Nephron progenitor cell (in vitro differentiated cells): ENCODE measurements around the gene GDF10.

Experiments used
- DNase-seq: peaks from one replicate; pipeline ENCODE4 v3.0.0; 2021
- H3K27ac Mint-ChIP-seq: 2 replicates; pipeline ENCODE4 v1.8.0; 2021; ENCODE audit warnings: mild to moderate bottlenecking, moderate library complexity, mixed read lengths
- H3K27me3 Mint-ChIP-seq: 2 replicates; pipeline ENCODE4 v1.8.0; 2021; ENCODE audit warnings: mild to moderate bottlenecking, low read depth, mixed read lengths; ENCODE audit not compliant: poor library complexity
- H3K36me3 Mint-ChIP-seq: 2 replicates; pipeline ENCODE4 v1.8.0; 2021; ENCODE audit warnings: low read depth, mixed read lengths
- H3K4me1 Mint-ChIP-seq: 2 replicates; pipeline ENCODE4 v1.8.0; 2021; ENCODE audit warnings: mixed read lengths
- H3K4me3 Mint-ChIP-seq: 2 replicates; pipeline ENCODE4 v1.8.0; 2021; ENCODE audit warnings: mild to moderate bottlenecking, moderate library complexity, mixed read lengths
- H3K9me3 Mint-ChIP-seq: 2 replicates; pipeline ENCODE4 v1.8.0; 2021; ENCODE audit warnings: mild to moderate bottlenecking, moderate library complexity, mixed read lengths
- CTCF ChIP-seq: fragments of 200-600 bp; sonication (generic); IDR thresholded peaks from 2 replicates; pipeline ENCODE4 v1.5.0; 2021; ENCODE audit warnings: antibody characterized with exemption

GDF10 gene

GRCh38 chr10:47291682-47292081, 8.3 kb upstream of the GDF10 start:
- TF ChIP-seq CTCF = no peak
- Mint-ChIP-seq H3K9me3 (no peaks in the 10 kb centered on the region), H3K27me3 (peaks cover 54% of the 10 kb centered on the region), H3K27ac (no peak overlapping the region), H3K36me3 (no peaks in the 10 kb centered on the region), H3K4me3 (no peak overlapping the region), H3K4me1 (peaks cover 18% of the 10 kb centered on the region)
- no peak for DNase-seq

DNA sequence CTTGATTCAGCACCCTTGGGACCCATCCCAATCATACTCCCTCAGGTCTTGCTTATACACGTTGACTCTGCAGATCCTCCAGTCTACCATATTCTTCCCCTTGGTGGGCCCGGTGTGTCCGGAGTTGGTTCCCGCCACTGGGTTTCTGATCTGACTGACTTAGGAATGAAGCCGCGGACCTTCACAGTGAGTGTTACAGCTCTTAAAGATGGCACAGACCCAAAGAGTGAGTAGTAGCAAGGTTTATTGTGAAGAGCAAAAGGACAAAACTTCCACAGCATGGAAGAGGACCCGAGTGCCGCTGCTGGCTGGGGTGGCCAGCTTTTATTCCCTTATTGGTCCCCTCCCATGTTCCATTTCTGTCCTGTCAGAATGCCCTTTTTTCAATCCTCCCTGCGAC, 5.9 kb upstream of the GDF10 start:
- H3K9me3 Mint-ChIP-seq = no peaks in the 10 kb centered on the region
- H3K27ac Mint-ChIP-seq = no peak overlapping the region
- peaks cover 32% of the 10 kb centered on the region for H3K4me1 Mint-ChIP-seq
- peaks cover 64% of the 10 kb centered on the region for H3K27me3 Mint-ChIP-seq
- no peak for DNase-seq
- no peak for TF ChIP-seq CTCF
- no peaks in the 10 kb centered on the region for H3K36me3 Mint-ChIP-seq
- H3K4me3 Mint-ChIP-seq = no peak overlapping the region

DNA sequence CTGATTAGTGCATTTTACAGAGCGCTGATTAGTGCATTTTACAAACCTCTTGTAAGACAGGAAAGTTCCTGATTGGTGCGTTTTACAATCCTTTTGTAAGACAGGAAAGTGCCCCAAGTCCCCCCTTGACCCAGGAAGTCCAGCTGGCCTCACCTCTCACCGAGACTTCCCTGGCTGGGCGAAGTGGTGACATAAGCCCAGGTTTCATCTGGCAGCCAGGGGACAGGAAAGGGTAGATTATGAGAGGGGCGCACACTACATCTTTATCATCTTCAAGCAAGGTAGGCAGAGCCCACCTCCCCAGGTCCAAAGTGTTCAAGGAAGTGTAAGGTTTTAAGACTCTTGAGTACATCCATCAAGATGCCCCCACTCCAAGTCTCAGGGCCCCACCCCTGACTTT, 5.5 kb upstream of the GDF10 start:
- TF ChIP-seq CTCF = no peak
- Mint-ChIP-seq H3K9me3 (no peaks in the 10 kb centered on the region), H3K4me3 (no peak overlapping the region), H3K4me1 (peaks cover 33% of the 10 kb centered on the region), H3K27ac (no peak overlapping the region), H3K36me3 (no peaks in the 10 kb centered on the region), H3K27me3 (peaks cover 68% of the 10 kb centered on the region)
- no peak for DNase-seq

- Mint-ChIP-seq H3K36me3 (no peaks in the 10 kb centered on the region), H3K4me3 (no peak overlapping the region), H3K27ac (no peak overlapping the region), H3K27me3 (peaks cover 65% of the 10 kb centered on the region), H3K4me1 (peaks cover 37% of the 10 kb centered on the region), H3K9me3 (no peaks in the 10 kb centered on the region)
- no peak for TF ChIP-seq CTCF
- DNase-seq = no peak
Measured at GRCh38 chr10:47295411-47295810, 4.6 kb upstream of the GDF10 start.

DNA sequence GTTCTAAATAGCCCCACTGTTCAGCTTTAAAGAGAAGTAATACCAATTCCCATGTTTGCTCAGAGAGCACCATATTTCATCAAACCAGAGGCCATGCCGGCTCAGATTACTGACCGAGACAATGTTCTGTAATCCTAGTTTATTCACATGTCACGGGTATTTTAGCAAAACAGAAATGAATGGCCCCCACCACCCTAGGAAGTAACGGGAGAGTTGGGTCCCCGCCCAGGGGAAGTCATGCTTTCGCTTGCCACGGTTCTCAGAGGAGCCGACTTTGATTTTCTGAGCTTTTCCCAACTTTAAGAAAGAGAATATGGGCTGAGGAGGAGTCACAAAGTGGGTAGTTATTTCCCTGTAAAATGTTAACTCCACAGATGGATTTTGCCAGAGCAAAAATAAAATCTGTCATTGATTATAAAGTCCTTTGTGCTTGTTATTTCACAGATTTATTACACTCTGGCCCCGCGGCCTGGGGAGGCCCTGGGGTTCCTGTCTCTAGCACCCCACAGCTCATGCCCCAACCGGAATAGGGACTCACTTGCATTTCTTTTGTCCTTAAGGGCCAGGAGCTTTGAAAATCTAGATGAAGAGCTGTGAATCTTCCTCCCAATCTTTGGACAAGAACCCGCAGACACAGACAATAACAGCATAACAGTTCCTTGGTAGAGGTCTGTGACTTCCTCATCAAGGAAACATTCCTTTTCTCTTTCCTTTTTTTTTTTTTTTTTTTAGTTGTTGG, 3.7 kb upstream of the GDF10 start:
- peaks cover 42% of the 10 kb centered on the region for H3K4me1 Mint-ChIP-seq
- no peaks in the 10 kb centered on the region for H3K9me3 Mint-ChIP-seq
- no peak overlapping the region for H3K4me3 Mint-ChIP-seq
- no peak for TF ChIP-seq CTCF
- no peak for DNase-seq
- H3K27ac Mint-ChIP-seq = peak overlapping the region; percentile 5
- peaks cover 65% of the 10 kb centered on the region for H3K27me3 Mint-ChIP-seq
- no peaks in the 10 kb centered on the region for H3K36me3 Mint-ChIP-seq

DNA sequence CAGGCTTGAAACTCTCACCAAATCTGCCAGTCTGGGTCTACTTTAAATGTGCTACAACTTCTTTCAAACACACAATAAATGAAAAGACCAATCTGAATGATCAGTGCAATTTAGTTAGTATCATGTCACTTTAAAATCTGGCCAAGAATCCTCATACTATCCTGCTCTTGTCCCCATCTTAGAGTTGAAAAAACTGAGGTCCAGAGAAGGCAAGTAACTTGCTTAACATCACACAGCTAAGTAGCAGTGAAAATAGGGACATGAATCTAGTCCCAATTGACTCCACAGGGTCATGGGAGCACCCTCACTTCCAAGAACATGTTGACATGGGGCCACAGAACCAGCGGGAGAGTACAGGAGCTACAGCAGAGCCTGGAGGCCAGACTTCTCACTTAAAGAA, 3.1 kb upstream of the GDF10 start:
- H3K36me3 Mint-ChIP-seq = no peaks in the 10 kb centered on the region
- H3K27me3 Mint-ChIP-seq = peaks cover 69% of the 10 kb centered on the region
- no peak overlapping the region for H3K27ac Mint-ChIP-seq
- TF ChIP-seq CTCF = no peak
- H3K9me3 Mint-ChIP-seq = no peaks in the 10 kb centered on the region
- no peak for DNase-seq
- H3K4me1 Mint-ChIP-seq = peaks cover 42% of the 10 kb centered on the region
- H3K4me3 Mint-ChIP-seq = no peak overlapping the region
